Subcutaneous adipose tissue (tissue), 4 donors: ENCODE results near the gene CEBPG. TPM values are rescaled to one million over a fixed set of nuclear protein-coding genes. Genes with fewer than 3 reads are reported as not detected.

Experiments
- total RNA-seq, 4 donors: library from RNA; depleted of rRNA; stranded (reverse); fragments of >200 nt; gene quantifications; one replicate each; pipeline ENCODE4 v1.1.0, GENCODE V29; 2016
- TF ChIP-seq, protein P1 (sequence below): fragments of 450-650 bp; IDR thresholded peaks from one replicate; pipeline ENCODE4 v1.5.1; 2016; ENCODE audit warnings: low read depth, mild to moderate bottlenecking, control low read depth, antibody characterized with exemption, moderate library complexity

CEBPG gene
- total RNA-seq: 10 to 100 TPM; 24.6 to 37.9 (median 32.5) TPM

DNA sequence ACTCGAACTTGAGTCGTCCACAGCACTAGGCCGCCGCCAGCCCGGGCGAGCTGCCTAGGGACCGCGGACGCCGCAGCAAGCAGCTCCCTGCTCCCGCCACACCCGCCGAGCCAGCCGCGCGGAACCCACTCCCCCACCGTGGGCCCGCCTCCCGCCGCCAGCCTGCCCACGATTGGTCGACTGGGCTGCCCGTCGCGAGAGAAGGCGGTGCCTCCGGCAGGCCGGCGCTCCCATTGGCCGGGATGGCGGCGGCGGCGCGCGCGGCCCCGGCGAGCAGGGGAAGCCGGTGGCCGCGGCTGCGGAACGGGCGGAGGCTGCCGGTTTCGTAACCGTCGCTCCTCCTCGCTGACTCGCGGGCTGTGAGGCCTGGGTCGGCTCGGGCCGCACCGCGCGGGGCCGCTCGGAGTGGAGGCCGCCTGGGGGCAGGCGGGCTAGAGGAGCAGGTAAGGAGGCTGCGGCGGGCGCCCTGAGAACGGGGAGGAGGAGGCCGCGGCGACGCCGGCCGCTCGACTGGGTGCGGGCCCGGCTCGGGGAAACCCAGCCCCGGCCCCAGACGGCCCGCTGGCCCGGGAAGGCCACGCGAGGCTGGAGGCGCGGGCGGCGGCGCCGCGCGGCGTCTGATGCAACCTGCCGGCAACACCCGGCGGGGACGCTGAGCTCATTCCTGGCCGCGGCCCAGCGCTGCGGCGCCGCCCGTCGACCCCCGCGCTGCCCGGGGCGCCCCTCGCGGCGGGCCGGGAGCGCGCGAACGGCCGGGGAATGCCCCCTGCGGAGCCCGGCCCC lies at the start of gene CEBPG:
CEBPG (plus strand) TSS at position 257 of the 783 bp plus-strand sequence. CDS start 5,531 bp downstream, outside the sequence.
- TF ChIP-seq, protein P1, sequence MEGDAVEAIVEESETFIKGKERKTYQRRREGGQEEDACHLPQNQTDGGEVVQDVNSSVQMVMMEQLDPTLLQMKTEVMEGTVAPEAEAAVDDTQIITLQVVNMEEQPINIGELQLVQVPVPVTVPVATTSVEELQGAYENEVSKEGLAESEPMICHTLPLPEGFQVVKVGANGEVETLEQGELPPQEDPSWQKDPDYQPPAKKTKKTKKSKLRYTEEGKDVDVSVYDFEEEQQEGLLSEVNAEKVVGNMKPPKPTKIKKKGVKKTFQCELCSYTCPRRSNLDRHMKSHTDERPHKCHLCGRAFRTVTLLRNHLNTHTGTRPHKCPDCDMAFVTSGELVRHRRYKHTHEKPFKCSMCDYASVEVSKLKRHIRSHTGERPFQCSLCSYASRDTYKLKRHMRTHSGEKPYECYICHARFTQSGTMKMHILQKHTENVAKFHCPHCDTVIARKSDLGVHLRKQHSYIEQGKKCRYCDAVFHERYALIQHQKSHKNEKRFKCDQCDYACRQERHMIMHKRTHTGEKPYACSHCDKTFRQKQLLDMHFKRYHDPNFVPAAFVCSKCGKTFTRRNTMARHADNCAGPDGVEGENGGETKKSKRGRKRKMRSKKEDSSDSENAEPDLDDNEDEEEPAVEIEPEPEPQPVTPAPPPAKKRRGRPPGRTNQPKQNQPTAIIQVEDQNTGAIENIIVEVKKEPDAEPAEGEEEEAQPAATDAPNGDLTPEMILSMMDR: no peak

DNA sequence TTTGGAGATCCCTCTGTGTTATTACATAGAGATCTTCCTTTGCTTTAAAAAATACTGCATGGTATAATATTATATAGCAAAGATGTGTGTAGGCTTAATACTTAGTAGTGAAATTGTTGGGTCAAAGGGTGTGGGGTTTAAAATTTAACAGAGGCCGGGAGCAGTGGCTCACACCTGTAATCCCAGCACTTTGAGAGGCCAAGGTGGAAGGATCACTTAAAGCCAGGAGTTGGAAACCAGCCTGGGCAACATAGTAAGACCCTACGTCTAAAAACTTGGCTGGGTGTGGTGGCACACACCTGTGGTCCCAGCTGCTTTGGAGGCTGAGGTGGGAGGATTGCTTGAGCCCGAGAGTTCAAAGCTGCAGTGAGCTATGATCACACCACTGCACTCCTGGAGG lies 48.9 kb upstream of the CEBPG start:
- TF ChIP-seq, protein P1: no peak

DNA sequence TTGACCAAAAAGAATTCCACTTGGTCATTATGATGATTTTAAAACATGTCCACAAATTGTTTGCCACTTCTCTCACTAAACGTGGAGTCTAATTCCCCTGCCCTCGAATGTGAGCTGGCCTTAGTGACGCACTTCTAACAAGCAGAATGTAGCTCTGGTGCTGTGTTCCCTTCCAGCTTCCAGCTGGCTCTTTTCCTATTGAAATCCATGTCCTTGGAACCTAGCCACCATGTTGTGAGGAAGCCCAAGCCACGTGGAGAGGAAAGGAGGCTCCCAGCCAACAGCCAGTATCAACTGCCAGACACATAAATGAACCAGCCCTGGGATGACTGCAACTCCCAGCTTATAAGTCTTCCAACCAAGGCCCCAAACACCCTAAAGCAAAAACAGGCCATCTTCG lies 47.6 kb upstream of the CEBPG start:
- TF ChIP-seq, protein P1: no peak

DNA sequence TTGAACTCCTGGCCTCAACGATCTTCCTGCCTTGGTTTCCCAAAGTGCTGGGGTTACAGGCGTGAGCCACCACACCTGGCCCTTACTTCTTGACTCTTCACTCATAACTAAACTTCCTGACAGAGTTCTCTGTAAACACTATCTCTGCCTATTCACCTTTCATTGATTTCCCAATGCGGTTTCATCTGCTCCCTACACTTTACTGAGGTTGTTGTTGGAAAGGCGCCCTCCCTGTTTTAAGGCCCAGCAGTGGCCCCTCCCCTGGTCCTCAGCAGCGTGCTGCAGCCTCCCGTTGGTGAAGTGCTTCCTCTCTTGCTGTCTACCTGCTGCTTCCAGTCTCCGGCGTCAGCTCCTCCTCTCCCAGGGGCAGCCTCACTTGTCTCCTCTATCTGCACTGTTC lies 44.4 kb upstream of the CEBPG start:
- TF ChIP-seq, protein P1: no peak

DNA sequence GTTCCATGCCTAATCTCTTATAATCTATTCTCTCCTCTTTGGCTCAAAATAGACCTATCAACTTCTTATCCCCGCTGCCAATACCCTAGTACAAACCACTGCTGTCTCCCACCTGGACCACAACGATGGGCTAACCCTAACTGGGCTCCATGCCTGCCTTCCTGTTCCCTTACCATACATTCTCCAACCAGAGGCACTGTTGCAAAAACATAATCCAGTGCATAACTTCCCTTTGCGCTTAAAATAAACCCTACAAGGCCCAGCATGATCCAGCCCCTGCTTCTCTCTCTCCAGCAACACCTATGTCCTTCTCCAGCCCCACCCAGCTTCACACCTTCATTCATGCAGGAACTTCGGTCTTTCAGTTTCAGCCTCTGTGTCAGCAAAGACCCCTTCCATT lies 43.8 kb upstream of the CEBPG start:
- TF ChIP-seq, protein P1: no peak

DNA sequence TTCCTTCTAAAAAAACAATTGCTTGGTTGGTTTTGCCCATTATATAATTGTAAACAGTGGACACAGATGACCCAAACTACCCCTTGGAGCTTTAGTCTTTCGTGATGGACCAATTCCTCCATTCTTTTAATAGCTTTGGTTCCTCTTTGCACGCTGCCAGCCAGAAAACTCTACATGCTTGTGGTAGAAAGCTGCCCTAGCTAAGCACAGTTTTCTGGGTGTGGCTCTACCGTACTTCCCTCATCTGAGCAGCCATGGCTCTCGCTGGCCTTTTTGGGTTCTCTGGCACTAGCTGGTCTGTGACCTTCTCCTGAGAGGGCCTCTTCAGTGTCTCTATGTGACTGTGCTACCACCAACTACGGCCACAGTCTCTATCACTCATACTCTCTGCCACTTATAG lies 41.3 kb upstream of the CEBPG start:
- TF ChIP-seq, protein P1: no peak

DNA sequence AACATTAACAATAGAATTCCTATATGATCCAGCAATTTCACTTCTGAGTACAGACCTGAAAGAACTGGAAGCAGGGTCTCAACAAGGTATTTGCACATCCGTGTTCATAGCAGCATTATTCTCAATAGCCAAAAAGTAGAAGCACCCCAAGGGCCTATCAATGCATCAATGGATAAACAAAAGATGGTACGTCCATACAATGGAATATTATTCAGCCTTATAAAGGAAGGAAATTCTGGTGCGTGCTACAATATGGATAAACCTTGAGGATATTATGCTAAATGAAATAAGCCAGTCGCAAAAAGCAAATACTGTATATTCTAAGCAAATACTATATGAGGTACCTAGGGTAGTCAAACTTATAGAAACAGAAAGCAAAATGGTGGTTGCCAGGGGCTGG lies 40.4 kb upstream of the CEBPG start:
- TF ChIP-seq, protein P1: no peak
